Astrocyte (in vitro differentiated cells and primary cell): ENCODE results near the gene RC3H2.
"Not testable (repeated sequence)": the region's sequence is repeated elsewhere in the genome, so short reads cannot be mapped to it uniquely, and the experiment has no call there.

Experiments used
- CTCF ChIP-seq: IDR thresholded peaks from 2 replicates; pipeline ENCODE4 v1.5.1; 2011; ENCODE audit warnings: low read depth, mild to moderate bottlenecking, inconsistent platforms, low read length, moderate library complexity; ENCODE audit not compliant: insufficient read depth
- EZH2 ChIP-seq: IDR thresholded peaks from 2 replicates; pipeline ENCODE4 v1.6.1; 2012; ENCODE audit warnings: mild to moderate bottlenecking, low read length, inconsistent platforms; ENCODE audit not compliant: insufficient read depth

GRCh38 chr9:122828965-122829284, 76.2 kb downstream of the RC3H2 start:
- TF ChIP-seq CTCF, EZH2: not testable (repeated sequence)
